Brain microvascular endothelial cell (primary cell): ENCODE data around the gene ABL2.

Experiments
- DNase-seq: peaks from one replicate; pipeline ENCODE4 v3.0.0-alpha.2; 2020
- H3K27ac ChIP-seq: fragments of 250-450 bp; sonication (Bioruptor Pico); 2 replicates; pipeline ENCODE4 v1.5.1; 2020; ENCODE audit warnings: mild to moderate bottlenecking, moderate library complexity
- H3K27me3 ChIP-seq: fragments of 250-450 bp; sonication (Bioruptor Pico); replicated peaks from 2 replicates; pipeline ENCODE4 v1.5.1; 2020; ENCODE audit warnings: mild to moderate bottlenecking
- H3K36me3 ChIP-seq: fragments of 250-450 bp; sonication (Bioruptor Pico); replicated peaks from 2 replicates; pipeline ENCODE4 v1.5.1; 2020; ENCODE audit warnings: mild to moderate bottlenecking
- H3K4me3 ChIP-seq: 2 replicates; pipeline ENCODE4 v1.5.1; 2011; ENCODE audit warnings: low read depth, mild to moderate bottlenecking, control low read depth, low read length, moderate library complexity
- in situ Hi-C: cut with HindIII; loops from 2 replicates; pipeline ENCODE4 v1.10.0; 2017; ENCODE audit warnings: low sequenced_read_pairs, low pct_ligation_motif_present
- TF ChIP-seq, protein P1 (sequence below): IDR thresholded peaks from 2 replicates; pipeline ENCODE4 v1.5.1; 2011; ENCODE audit warnings: low read depth, mild to moderate bottlenecking, moderate library complexity, low read length, control low read depth, inconsistent platforms; ENCODE audit errors: missing control alignments

Gene ABL2

DNA sequence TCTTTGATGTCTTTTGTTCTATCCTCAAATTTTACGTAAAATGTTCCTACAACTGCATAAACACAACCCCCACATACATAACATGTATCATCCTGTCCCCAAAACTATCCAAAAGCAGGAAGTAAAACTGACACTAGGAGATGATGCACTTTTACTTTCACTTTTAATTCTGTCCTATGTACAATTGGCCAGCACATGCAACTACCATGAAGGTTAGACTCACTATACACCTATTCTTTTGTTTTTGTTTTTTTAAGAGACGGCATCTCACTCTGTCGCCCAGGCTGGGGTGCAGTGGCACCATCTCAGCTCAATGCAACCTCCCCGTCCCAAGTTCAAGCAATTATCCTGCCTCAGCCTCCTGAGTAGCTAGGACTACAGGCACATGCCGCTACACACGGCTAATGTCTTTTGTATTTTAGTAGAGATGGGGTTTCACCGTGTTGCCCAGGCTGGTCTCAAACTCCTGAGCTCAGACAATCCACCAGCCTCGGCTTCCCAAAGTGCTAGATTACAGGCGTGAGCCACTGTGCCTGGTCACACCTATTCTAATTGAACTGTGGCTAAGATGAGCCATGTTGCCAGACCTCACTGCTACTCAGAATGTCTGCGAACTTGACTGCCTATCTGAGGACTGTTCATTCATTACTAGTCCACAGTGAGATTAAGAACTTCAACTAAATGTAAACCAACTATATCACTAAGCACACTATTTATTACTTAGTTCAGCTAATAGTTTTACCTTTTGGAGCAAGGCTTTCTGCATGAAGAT, 99.6 kb downstream of the ABL2 start:
- Histone ChIP-seq H3K36me3 (peaks cover 41% of the 10 kb centered on the region), H3K27me3 (no peaks in the 10 kb centered on the region), H3K27ac (peak overlapping the region; percentile 88), H3K4me3 (no peak overlapping the region)
- TF ChIP-seq, protein P1, sequence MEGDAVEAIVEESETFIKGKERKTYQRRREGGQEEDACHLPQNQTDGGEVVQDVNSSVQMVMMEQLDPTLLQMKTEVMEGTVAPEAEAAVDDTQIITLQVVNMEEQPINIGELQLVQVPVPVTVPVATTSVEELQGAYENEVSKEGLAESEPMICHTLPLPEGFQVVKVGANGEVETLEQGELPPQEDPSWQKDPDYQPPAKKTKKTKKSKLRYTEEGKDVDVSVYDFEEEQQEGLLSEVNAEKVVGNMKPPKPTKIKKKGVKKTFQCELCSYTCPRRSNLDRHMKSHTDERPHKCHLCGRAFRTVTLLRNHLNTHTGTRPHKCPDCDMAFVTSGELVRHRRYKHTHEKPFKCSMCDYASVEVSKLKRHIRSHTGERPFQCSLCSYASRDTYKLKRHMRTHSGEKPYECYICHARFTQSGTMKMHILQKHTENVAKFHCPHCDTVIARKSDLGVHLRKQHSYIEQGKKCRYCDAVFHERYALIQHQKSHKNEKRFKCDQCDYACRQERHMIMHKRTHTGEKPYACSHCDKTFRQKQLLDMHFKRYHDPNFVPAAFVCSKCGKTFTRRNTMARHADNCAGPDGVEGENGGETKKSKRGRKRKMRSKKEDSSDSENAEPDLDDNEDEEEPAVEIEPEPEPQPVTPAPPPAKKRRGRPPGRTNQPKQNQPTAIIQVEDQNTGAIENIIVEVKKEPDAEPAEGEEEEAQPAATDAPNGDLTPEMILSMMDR, result no peak
- no peak for DNase-seq
- in situ Hi-C loops, result no loop called here

DNA sequence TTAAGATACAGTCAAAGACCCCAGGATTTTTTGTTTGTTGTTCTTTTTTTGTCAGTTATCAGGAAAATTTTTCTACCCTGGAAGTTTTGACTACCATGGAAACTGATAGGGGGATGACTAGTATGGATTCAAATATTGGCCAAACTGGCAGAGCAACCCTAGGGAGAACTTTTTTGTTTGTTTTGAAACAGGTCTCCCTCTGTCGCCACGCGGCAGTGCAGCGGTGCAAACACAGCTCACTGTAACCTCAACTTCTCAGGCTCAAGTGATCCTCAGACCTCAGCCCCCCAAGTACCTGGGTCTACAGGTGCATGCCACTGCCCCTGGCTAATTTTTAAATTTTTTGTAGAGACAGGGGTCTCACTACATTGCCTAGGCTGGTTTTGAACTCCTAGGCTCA, 101.0 kb downstream of the ABL2 start:
- Histone ChIP-seq H3K4me3 (no peak overlapping the region), H3K27me3 (no peaks in the 10 kb centered on the region), H3K36me3 (peaks cover 47% of the 10 kb centered on the region), H3K27ac (peak overlapping the region; percentile 88)
- TF ChIP-seq, protein P1, result no peak
- in situ Hi-C loops, result no loop called here
- DNase-seq, result no peak

DNA sequence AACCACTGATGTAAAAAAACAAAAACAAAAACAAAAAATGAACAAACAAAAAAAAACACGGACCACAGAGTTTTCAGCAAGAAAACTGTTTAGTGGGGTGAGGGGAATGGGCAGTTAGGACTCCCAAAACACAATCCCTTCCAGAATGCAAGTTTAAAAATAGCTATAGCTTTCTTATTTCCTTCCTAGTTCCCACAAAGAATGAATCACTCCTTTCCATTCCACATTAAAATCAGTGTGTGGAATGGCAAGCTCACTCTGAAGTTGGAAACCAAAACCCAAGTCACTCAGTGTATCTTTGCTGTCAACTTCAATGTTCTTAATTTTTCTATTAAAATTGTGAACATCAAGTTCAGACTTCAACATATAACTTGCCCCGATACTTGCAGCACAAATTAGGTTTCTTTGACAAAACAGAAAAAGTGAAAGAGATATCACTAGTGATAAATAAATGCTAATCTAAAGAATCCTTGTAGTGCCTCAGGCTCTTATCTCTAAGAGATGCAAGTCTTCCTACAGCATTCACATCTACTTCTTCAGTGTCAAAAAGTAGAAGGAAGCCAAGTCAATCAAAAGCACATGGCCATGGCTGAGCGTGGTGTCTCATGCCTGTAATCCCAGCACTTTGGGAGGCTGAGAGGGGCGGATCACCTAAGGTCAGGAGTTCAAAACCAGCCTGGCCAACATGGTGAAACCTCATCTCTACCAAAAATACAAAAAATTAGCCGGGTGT, 102.1 kb downstream of the ABL2 start:
- Histone ChIP-seq H3K4me3 (no peak overlapping the region), H3K27me3 (no peaks in the 10 kb centered on the region), H3K36me3 (peaks cover 50% of the 10 kb centered on the region), H3K27ac (peak overlapping the region; percentile 88)
- TF ChIP-seq, protein P1, result no peak
- in situ Hi-C loops, result no loop called here
- DNase-seq, result no peak

DNA sequence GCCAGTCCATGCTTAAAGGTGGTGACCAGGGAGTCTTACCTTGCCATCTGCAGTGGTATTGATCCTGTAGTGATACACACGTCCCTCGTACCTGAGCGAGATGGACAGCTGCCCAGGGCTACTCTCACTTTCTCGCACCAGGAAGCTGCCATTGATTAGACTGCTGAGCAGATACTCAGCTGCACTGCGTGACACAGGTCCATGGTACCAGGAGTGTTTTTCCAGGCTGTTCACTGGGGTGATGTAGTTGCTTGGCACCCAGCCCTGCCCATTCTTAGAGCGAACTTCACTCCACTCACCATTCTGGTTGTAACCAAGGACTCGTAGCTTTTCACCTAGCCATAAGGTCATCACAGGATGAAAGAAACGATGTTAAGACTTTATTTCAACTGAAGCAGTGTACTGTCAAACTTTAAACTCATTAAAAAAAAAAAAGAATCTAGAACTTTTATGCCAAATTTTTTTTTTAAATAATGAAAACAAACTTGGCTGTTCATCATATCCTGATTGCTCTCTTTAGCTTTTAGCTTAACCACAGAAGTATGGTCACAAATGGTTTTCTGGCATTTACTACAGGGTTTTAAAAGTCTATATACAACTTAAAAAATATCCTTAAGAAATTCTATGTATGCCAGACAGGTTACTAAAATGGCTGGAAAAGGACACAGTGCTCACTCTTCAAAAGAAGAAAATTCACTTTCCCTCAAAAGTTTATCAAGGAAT, 103.0 kb downstream of the ABL2 start:
- DNase-seq, result no peak
- TF ChIP-seq, protein P1, result no peak
- in situ Hi-C loops, result no loop called here
- H3K27me3 ChIP-seq, result no peaks in the 10 kb centered on the region
- H3K36me3 ChIP-seq, result peaks cover 52% of the 10 kb centered on the region
- peak overlapping the region; percentile 88 for H3K27ac ChIP-seq
- no peak overlapping the region for H3K4me3 ChIP-seq

DNA sequence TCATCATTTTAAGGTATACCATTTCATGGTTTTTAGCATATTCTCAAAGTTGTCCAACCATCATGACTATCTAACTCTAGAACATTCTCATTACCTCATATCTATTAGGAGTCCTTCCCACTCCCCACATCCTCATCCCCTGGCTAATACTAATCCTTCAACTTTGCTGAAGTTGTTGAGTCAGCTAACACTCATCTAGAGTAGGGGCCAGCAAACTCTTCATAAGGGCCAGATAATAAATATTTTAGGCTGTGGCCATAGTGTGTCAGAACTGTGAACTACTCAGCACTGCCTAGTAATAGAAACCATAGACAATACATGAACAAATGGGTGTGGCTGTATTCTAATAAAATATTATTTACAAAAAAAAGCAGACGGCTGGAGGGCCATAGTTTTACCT, 104.6 kb downstream of the ABL2 start:
- H3K4me3 ChIP-seq, result no peak overlapping the region

More for the DNA sequence above, 104.6 kb downstream of the ABL2 start:
- TF ChIP-seq, protein P1, result no peak
- peak overlapping the region; percentile 61 for H3K27ac ChIP-seq
- in situ Hi-C loops, result no loop called here
- H3K36me3 ChIP-seq, result peaks cover 53% of the 10 kb centered on the region
- peak; percentile 56 for DNase-seq
- H3K27me3 ChIP-seq, result no peaks in the 10 kb centered on the region
